Upper lobe of right lung (tissue), 1 donor: ENCODE data around the gene TTLL11. TPM values are rescaled to one million over a fixed set of nuclear protein-coding genes. Genes with fewer than 3 reads are reported as not detected.
"Not testable (repeated sequence)": the region's sequence is repeated elsewhere in the genome, so short reads cannot be mapped to it uniquely, and the experiment has no call there.

Experiments used
- ATAC-seq: fragments of 200-7000 bp; cut with Tn5 transposase; one replicate; pipeline ENCODE4 v1.9.1; 2020; ENCODE audit warnings: mild to moderate bottlenecking, moderate library complexity
- DNase-seq: peaks from one replicate; pipeline ENCODE4 v3.0.0-alpha.2; 2020
- H3K27ac ChIP-seq: fragments of 200-600 bp; one replicate; pipeline ENCODE4 v1.8.0; 2022
- H3K27me3 ChIP-seq: fragments of 200-600 bp; one replicate; pipeline ENCODE4 v1.8.0; 2022; ENCODE audit warnings: mild to moderate bottlenecking
- H3K36me3 ChIP-seq: fragments of 200-600 bp; one replicate; pipeline ENCODE4 v1.8.0; 2022
- H3K4me1 ChIP-seq: fragments of 200-600 bp; one replicate; pipeline ENCODE4 v1.8.0; 2022
- H3K4me3 ChIP-seq: fragments of 200-600 bp; one replicate; pipeline ENCODE4 v1.8.0; 2022; ENCODE audit warnings: mild to moderate bottlenecking
- H3K9me3 ChIP-seq: fragments of 200-600 bp; one replicate; pipeline ENCODE4 v1.8.0; 2022
- CTCF ChIP-seq: fragments of 200-600 bp; IDR thresholded peaks from one replicate; pipeline ENCODE4 v1.8.0; 2022; ENCODE audit warnings: antibody characterized with exemption
- intact Hi-C: fragments of 100-400 bp; cut with DNase I; formaldehyde crosslinking; loops from one replicate; pipeline ENCODE4 v1.11.0; 2022
- total RNA-seq: library from RNA; stranded (reverse); fragmentation: NEBNext Ultra II Directional; extraction: Animal tissue kit (Norgen Biotek cat#: 25700); gene quantifications from one replicate; pipeline ENCODE4 v1.2.1, GENCODE V29; 2021
- donor health status: DM: no; HTN: yes; CAD: no; lungs with severe emphysema.

Gene TTLL11
- total RNA-seq, 1 donor from 2014 or later: 10.7 TPM

DNA sequence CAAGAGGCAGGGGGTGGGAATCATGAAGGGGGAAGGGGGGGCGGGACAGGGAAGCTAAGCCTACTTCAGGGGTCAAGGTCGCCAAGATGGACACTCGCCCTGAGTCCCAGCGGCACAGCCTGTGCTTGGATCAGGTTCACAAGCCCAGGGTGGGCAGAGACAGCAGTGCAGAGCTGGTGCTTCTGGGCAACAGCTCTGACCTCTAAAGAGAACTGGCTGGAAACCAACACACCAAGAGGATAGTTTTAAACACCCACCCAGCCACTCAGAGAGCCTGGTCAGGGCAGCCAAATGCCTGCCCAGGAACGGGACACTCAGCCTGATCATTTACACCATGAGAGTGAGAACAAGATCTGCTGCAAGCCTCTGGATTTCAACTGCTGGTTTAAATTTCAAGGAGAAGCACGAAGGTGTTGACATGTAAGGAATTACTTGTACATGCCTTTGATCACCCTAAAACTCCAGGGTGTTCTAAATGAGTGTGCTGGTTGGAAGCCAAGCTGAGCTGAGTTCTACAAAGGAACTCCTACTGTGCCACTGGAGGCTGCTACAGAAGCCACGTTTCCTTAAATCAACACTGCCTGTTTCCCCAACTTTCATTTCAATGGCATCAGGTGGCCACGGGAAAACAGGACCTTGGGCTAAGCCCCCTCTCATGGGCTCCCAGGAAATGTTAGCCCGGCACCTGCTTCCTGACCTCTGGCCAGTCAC is 91.5 kb downstream of the TTLL11 start:
- Histone ChIP-seq H3K27ac (no peak overlapping the region), H3K27me3 (no peaks in the 10 kb centered on the region), H3K4me1 (peaks cover 4% of the 10 kb centered on the region), H3K4me3 (no peak overlapping the region), H3K9me3 (no peaks in the 10 kb centered on the region), H3K36me3 (no peaks in the 10 kb centered on the region)
- intact Hi-C loops: no loop called here
- TF ChIP-seq CTCF: no peak
- DNase-seq: no peak
- peak; percentile 67 for ATAC-seq

- H3K27ac ChIP-seq, intact Hi-C loops, H3K9me3 ChIP-seq, DNase-seq, H3K4me3 ChIP-seq, ATAC-seq, H3K4me1 ChIP-seq, H3K36me3 ChIP-seq, H3K27me3 ChIP-seq: not testable (repeated sequence)
These were observed 92.6 kb downstream of the TTLL11 start for GRCh38 chr9:122000526-122000925.

GRCh38 chr9:121999556-121999955 is 93.6 kb downstream of the TTLL11 start:
- TF ChIP-seq CTCF: no peak
- ATAC-seq: no peak
- intact Hi-C loops: no loop called here

DNA sequence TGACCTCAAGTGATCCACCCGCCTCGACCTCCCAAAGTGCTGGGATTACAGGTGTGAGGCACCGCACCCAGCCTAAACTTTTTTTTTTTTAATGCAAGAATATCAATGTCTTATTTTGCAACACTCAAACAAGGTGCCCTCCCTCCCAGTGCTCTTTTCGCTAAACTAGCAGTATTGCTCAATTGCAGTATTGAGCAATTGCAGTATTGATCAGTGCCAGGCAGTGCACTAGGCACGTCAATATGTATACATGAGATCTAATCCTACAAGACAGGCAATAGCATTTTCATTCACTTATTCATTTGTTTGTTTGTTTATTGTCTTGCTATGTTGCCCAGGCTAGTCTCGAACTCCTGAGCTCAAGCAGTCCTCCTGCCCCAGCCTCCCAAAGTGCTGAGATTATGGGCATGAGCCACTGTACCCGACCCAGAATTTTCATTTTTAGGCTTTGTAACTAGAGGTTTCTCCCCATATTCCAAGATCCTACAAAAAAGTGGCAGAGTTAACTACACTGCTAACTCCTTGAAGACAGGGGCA is 94.5 kb downstream of the TTLL11 start:
- Histone ChIP-seq H3K27me3 (no peaks in the 10 kb centered on the region), H3K36me3 (no peaks in the 10 kb centered on the region), H3K4me3 (no peak overlapping the region), H3K27ac (no peak overlapping the region), H3K9me3 (no peaks in the 10 kb centered on the region), H3K4me1 (peaks cover 4% of the 10 kb centered on the region)
- TF ChIP-seq CTCF: no peak
- DNase-seq (no peak), ATAC-seq (no peak)
- intact Hi-C loops: no loop called here

More at GRCh38 chr9:121999556-121999955, 93.6 kb downstream of the TTLL11 start:
- Histone ChIP-seq H3K27me3 (no peaks in the 10 kb centered on the region), H3K4me1 (peaks cover 4% of the 10 kb centered on the region), H3K36me3 (no peaks in the 10 kb centered on the region), H3K9me3 (no peaks in the 10 kb centered on the region), H3K4me3 (no peak overlapping the region), H3K27ac (no peak overlapping the region)
- DNase-seq: no peak

GRCh38 chr9:121997791-121998190 is 95.3 kb downstream of the TTLL11 start:
- no peaks in the 10 kb centered on the region for H3K36me3 ChIP-seq
- H3K4me1 ChIP-seq: peaks cover 4% of the 10 kb centered on the region
- intact Hi-C loops: no loop called here
- no peak overlapping the region for H3K27ac ChIP-seq
- no peak for TF ChIP-seq CTCF
- H3K9me3 ChIP-seq: no peaks in the 10 kb centered on the region
- ATAC-seq (no peak), DNase-seq (no peak)
- no peak overlapping the region for H3K4me3 ChIP-seq
- no peaks in the 10 kb centered on the region for H3K27me3 ChIP-seq

- Histone ChIP-seq H3K9me3 (no peaks in the 10 kb centered on the region), H3K27me3 (no peaks in the 10 kb centered on the region), H3K36me3 (no peaks in the 10 kb centered on the region), H3K4me3 (no peak overlapping the region), H3K27ac (no peak overlapping the region), H3K4me1 (peaks cover 4% of the 10 kb centered on the region)
- intact Hi-C loops: no loop called here
- ATAC-seq: no peak
- no peak for DNase-seq
- TF ChIP-seq CTCF: no peak
These were observed 96.3 kb downstream of the TTLL11 start for GRCh38 chr9:121996783-121997182.
